Common myeloid progenitor, CD34-positive (primary cell): ENCODE measurements around the gene ADARB2.
"Not testable (repeated sequence)": the region's sequence is repeated elsewhere in the genome, so short reads cannot be mapped to it uniquely, and the experiment has no call there.

Experiments used
- CTCF ChIA-PET: fragments of 350-600 bp; sonication (Branson Sonifier 250); formaldehyde crosslinking; loops from one replicate; lab custom pipeline; 2021; ENCODE audit warnings: antibody characterized with exemption; lab: Charles Lee
- POLR2A ChIA-PET: fragments of 350-600 bp; sonication (Branson Sonifier 250); formaldehyde crosslinking; loops from one replicate; lab custom pipeline; 2021; ENCODE audit warnings: antibody characterized with exemption; lab: Charles Lee
- DNase-seq, 3 donors: peaks; one replicate each; pipeline versions ENCODE4 v3.0.0 to v3.0.0-alpha.2; 2013
- H3K27ac ChIP-seq, 2 experiments: 1 replicate in 1 of 2; 2 replicates in 1 of 2; pipeline ENCODE4 v1.7.0; 2013; ENCODE audit warnings: inconsistent platforms in 2 of 2, low read length in 2 of 2, mild to moderate bottlenecking in 2 of 2, low read depth in 1 of 2, moderate library complexity in 1 of 2; ENCODE audit not compliant: severe bottlenecking in 2 of 2, insufficient read depth in 1 of 2, poor library complexity in 1 of 2
- H3K27me3 ChIP-seq, 5 experiments: replicated peaks in 2 of 5; 1 replicate in 3 of 5; 2 replicates in 2 of 5; pipeline versions ENCODE4 v1.6.1 to v1.7.0; 2013; ENCODE audit warnings: low read length in 4 of 5, mild to moderate bottlenecking in 2 of 5, moderate library complexity in 2 of 5, inconsistent platforms in 1 of 5; ENCODE audit not compliant: insufficient read depth in 5 of 5, control insufficient read depth in 4 of 5
- H3K36me3 ChIP-seq, 4 experiments: 1 replicate in 2 of 4; 2 replicates in 2 of 4; pipeline versions ENCODE4 v1.6.1 to v1.7.0; 2013; ENCODE audit warnings: low read length in 3 of 4, control low read depth in 1 of 4, mild to moderate bottlenecking in 1 of 4; ENCODE audit not compliant: control insufficient read depth in 4 of 4, insufficient read depth in 4 of 4
- H3K4me1 ChIP-seq, 4 experiments: 1 replicate in 3 of 4; 2 replicates in 1 of 4; pipeline versions ENCODE4 v1.6.1 to v1.7.1; 2013; ENCODE audit warnings: low read length in 3 of 4, mild to moderate bottlenecking in 3 of 4, control low read depth in 1 of 4, inconsistent platforms in 1 of 4, moderate library complexity in 1 of 4; ENCODE audit not compliant: control insufficient read depth in 4 of 4, insufficient read depth in 4 of 4; ENCODE audit errors: control extremely low read depth in 1 of 4
- H3K4me3 ChIP-seq, 7 experiments: 1 replicate in 4 of 7; 2 replicates in 3 of 7; pipeline versions ENCODE4 v1.5.1 to v1.7.0; 2013; ENCODE audit warnings: mild to moderate bottlenecking in 7 of 7, low read length in 6 of 7, moderate library complexity in 6 of 7, inconsistent platforms in 2 of 7, low read depth in 2 of 7, control low read depth in 1 of 7; ENCODE audit not compliant: insufficient read depth in 4 of 7, control insufficient read depth in 1 of 7; ENCODE audit errors: extremely low read depth in 1 of 7
- H3K9me3 ChIP-seq, 5 experiments: 1 replicate in 4 of 5; 2 replicates in 1 of 5; pipeline versions ENCODE4 v1.6.1 to v1.7.1; 2013; ENCODE audit warnings: low read length in 4 of 5, mild to moderate bottlenecking in 2 of 5, inconsistent platforms in 1 of 5, low read depth in 1 of 5, moderate library complexity in 1 of 5; ENCODE audit not compliant: control insufficient read depth in 4 of 5, insufficient read depth in 2 of 5; ENCODE audit errors: control extremely low read depth in 1 of 5
- WGBS: methylation state at CpG from one replicate; pipeline ENCODE4 v1.1.5; 2013; ENCODE audit not compliant: insufficient coverage; 5-methylcytosine and 5-hydroxymethylcytosine counted together

The ADARB2 gene

DNA sequence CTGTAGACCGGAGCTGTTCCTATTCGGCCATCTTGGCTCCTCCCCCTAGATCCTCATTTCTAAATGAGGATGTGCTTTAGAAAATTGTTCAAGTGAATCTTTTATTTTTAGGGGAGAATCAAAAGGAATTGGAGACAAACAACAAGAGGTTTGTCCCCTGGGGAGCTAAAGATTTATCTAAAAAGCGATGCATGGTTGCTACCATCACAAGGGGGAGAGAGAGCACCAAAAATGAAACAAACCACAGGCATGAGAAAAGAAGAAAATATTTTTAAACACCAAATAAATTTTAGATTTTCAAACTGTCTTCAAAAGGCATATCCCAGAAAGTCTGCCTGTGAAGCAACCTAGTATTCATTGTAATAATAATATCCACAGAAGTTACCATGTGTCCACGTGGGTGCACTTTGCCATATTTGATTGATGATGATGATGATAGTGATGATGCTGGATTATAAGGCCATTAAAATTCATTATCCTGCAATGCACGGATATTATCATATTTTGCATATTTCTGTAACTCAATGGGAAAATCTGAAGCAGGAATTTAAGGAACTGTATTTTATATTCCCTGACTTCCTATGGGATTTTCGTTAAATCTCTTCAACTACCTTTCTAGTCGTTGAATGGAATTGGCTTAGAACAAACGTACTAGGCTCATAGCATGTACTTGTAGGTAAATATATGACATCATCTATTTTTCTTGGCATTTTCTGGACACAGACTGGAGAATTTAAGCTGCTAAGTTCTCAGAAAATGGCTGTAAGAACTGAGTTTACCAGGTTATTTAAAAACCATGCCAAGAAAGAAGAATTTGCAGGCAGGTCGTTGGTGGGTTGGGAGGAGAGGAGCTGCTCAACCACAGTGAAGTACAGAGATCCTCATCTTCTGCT is 509.6 kb downstream of the ADARB2 start:
- no peak overlapping the region for H3K4me3 ChIP-seq
- no peak overlapping the region for H3K27ac ChIP-seq
- no peaks in the 10 kb centered on the region for H3K9me3 ChIP-seq
- CTCF ChIA-PET, result interaction anchor here (0.9 to 1.7 kb wide), 3 partner anchors 16 to 526 kb away, joined by 3 to 4 read pairs (median 3); no protein-coding TSS in a partner anchor
- WGBS, result no CpG with 5 or more reads among the region's 9 CpGs
- peak in 2 of 3 donors; percentile 7 to 13 for DNase-seq
- no peaks in the 10 kb centered on the region for H3K36me3 ChIP-seq
- H3K4me1 ChIP-seq, result no peaks in the 10 kb centered on the region
- H3K27me3 ChIP-seq, result peaks cover 0 to 10% (median 0%) of the 10 kb centered on the region in 5 experiments
- POLR2A ChIA-PET, result interaction anchor here (0.6 kb wide), 1 partner anchor 164 kb away, joined by 4 read pairs; no protein-coding TSS in a partner anchor

DNA sequence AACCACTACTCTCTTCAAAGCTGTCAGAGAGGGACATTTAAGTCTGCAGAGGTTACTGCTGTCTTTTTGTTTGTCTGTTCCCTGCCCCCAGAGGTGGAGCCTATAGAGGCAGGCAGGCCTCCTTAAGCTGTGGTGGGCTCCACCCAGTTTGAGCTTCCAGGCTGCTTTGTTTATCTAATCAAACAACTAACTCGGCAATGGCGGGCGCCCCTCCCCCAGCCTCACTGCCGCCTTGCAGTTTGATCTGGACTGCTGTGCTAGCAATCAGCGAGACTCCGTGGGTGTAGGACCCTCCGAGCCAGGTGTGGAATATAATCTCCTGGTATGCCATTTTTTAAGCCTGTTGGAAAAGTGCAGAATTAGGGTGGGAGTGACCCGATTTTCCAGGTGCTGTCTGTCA is 510.4 kb downstream of the ADARB2 start:
- H3K4me3 ChIP-seq, H3K9me3 ChIP-seq, H3K27ac ChIP-seq, H3K27me3 ChIP-seq, H3K4me1 ChIP-seq, H3K36me3 ChIP-seq, DNase-seq: not testable (repeated sequence)
- WGBS, result 67% methylated on average over 7 of the region's 8 CpGs
- ChIA-PET POLR2A (interaction anchor here (0.6 kb wide), 1 partner anchor 164 kb away, joined by 4 read pairs; no protein-coding TSS in a partner anchor), CTCF (interaction anchor here (1.3 to 1.7 kb wide), 2 partner anchors 158 to 527 kb away, joined by 3 to 4 read pairs; no protein-coding TSS in a partner anchor)

DNA sequence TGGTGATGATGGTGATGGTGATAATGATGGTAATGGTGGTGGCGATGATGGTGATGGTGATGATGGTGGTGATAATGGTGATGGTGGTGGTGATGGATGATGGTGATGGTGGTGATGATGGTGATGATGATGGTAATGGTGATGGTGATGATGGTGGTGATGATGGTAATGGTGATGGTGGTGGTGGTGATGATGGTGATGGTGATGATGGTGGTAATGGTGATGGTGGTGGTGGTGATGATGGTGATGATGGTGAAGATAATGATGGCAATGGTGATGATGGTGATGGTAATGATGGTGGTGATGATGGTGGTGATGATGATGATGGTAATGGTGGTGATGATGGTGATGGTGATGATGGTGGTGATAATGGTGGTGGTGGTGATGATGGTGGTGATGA is 517.5 kb downstream of the ADARB2 start:
- H3K9me3 ChIP-seq, CTCF ChIA-PET, H3K4me3 ChIP-seq, H3K36me3 ChIP-seq, H3K4me1 ChIP-seq, H3K27ac ChIP-seq, POLR2A ChIA-PET, H3K27me3 ChIP-seq, DNase-seq: not testable (repeated sequence)
- 0% methylated on average over 1 of the region's 1 CpG for WGBS

DNA sequence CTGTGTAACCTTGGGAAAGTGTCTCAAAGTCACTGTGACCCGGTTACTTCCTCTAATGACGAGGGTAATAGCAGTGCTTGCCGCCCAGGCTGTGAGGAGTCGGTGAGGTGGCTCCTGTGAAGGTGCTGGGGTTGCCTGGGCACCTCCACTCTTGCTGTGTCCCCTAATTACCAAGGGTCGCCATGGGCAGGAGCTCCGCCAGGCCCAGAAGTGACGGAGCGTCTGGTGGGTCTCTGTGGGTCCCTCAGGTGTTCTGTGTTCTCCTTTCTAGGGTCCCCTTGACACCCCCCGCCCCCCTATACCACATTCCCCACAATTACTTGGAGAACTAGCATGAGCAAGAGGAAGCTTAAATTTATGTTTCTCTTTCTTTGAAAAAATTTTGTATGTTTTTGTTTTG is 519.7 kb downstream of the ADARB2 start:
- Histone ChIP-seq H3K27ac (no peak overlapping the region), H3K27me3 (no peaks in the 10 kb centered on the region), H3K4me1 (no peaks in the 10 kb centered on the region), H3K4me3 (no peak overlapping the region), H3K36me3 (no peaks in the 10 kb centered on the region), H3K9me3 (peaks cover 0 to 7% (median 0%) of the 10 kb centered on the region in 5 experiments)
- WGBS, result 86% methylated on average over 6 of the region's 9 CpGs
- CTCF ChIA-PET, result no interaction called here
- DNase-seq, result no peak
- POLR2A ChIA-PET, result no interaction called here

DNA sequence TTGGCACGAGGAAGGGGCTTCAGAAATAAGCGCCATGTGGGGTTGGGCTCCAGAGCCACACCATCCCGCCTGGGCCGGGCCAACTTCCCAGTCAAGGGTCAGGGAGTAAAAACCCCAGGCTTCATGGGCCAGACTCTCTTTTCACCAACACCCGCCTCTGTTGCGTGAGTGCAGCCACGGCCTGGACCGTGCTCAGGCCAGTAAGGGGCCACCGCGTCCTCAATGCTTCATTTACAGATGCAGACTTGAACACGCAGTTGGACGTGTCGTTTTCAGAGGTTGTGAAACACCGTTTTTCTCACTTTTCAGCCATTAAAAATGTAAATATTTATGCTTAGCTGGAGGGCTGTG is 520.1 kb downstream of the ADARB2 start:
- WGBS, result 98% methylated on average over 6 of the region's 14 CpGs
- no peak overlapping the region for H3K4me3 ChIP-seq
- POLR2A ChIA-PET, result no interaction called here
- H3K27me3 ChIP-seq, result peaks cover 0 to under 1% (median 0%) of the 10 kb centered on the region in 5 experiments
- no peak for DNase-seq
- no peak overlapping the region for H3K27ac ChIP-seq
- CTCF ChIA-PET, result no interaction called here
- H3K36me3 ChIP-seq, result no peaks in the 10 kb centered on the region
- no peaks in the 10 kb centered on the region for H3K4me1 ChIP-seq
- H3K9me3 ChIP-seq, result peaks cover 0 to 7% (median 0%) of the 10 kb centered on the region in 5 experiments

DNA sequence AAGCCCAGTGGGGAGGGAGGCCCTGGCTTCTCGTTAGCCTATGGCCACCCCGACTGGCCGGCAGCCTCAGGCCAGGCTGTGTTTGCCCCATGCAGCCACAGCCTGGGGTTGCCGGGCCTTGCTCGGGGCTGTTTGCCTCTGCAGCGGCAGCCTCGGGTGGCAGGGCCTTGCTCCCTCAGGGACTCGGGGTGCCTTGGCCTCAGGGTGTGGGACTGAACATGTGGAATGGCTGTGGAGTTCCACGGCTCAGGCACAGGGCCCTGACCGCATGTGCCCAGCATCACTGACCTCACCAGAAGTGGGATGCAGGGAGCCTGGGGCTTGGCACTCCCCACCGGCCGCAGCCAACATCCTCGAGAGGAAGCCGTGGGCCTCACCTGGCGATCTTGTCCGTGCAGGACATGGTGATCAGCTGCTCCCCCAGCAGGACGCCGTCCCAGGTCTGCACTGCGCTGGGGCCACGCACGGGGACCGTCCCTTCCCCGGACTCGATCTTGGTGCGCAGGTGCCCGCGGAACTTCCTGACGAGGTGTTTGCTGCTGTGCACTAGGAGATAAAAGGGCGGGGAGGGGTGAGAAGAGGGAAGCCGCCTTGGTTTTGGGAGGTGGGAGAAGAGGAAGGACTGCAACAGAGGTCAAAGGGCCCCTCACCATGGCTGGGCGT is 520.6 kb downstream of the ADARB2 start:
- ChIA-PET CTCF (no interaction called here), POLR2A (no interaction called here)
- Histone ChIP-seq H3K27ac (no peak overlapping the region), H3K4me3 (no peak overlapping the region), H3K36me3 (no peaks in the 10 kb centered on the region), H3K27me3 (peaks cover 0 to 2% (median 0%) of the 10 kb centered on the region in 5 experiments), H3K9me3 (peaks cover 0 to 7% (median 0%) of the 10 kb centered on the region in 5 experiments), H3K4me1 (no peaks in the 10 kb centered on the region)
- no peak for DNase-seq
- WGBS, result 92% methylated on average over 23 of the region's 31 CpGs
